Measurements from ENCODE around the gene C4BPA.

The C4BPA gene

GRCh38 chr1:207194197-207194596 is 90.2 kb downstream of the C4BPA start:
- DNase-seq = no peak
